Measurements from ENCODE around the gene TARS3.

TARS3 gene

GRCh38 chr15:101675796-101676582 is 48.3 kb downstream of the TARS3 start:
- peak overlapping the region; percentile 90 for H3K27ac ChIP-seq
- H3K36me3 ChIP-seq (replicated peaks), result no peaks in the 10 kb centered on the region
- in situ Hi-C loops (cut with HindIII; ENCODE audit: low pct_ligation_motif_present, low sequenced_read_pairs), result no loop called here
- no peaks in the 10 kb centered on the region for H3K27me3 ChIP-seq (replicated peaks)
- peak; percentile 85 for DNase-seq
- TF ChIP-seq, protein P1, sequence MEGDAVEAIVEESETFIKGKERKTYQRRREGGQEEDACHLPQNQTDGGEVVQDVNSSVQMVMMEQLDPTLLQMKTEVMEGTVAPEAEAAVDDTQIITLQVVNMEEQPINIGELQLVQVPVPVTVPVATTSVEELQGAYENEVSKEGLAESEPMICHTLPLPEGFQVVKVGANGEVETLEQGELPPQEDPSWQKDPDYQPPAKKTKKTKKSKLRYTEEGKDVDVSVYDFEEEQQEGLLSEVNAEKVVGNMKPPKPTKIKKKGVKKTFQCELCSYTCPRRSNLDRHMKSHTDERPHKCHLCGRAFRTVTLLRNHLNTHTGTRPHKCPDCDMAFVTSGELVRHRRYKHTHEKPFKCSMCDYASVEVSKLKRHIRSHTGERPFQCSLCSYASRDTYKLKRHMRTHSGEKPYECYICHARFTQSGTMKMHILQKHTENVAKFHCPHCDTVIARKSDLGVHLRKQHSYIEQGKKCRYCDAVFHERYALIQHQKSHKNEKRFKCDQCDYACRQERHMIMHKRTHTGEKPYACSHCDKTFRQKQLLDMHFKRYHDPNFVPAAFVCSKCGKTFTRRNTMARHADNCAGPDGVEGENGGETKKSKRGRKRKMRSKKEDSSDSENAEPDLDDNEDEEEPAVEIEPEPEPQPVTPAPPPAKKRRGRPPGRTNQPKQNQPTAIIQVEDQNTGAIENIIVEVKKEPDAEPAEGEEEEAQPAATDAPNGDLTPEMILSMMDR (IDR thresholded peaks at IDR 0.05; ENCODE audit: low read depth, low read length, missing control alignments), result no peak
- peak overlapping the region; percentile 45 for H3K4me3 ChIP-seq (ENCODE audit: low read depth, low read length)

DNA sequence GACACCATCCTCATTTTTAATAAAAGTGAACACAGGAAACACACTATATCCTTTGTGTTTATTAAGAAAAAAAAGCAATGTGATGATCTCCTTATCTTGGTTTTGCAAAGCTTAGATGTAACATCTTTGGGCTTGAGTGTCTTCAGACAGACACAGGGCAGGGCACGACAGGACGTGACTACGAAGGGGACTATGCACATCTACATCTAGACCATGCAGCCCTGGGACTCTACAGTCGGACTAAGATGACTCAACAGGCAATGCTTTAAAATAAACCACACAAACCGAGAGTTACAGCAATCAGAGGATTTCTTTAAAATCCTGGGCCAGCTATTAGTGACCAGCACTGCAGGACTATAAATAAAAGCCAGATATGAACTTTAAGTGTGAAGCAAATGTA is 49.3 kb downstream of the TARS3 start:
- Histone ChIP-seq H3K36me3 (replicated peaks) (no peaks in the 10 kb centered on the region), H3K27me3 (replicated peaks) (no peaks in the 10 kb centered on the region), H3K27ac (peak overlapping the region; percentile 90), H3K4me3 (ENCODE audit: low read depth, low read length) (no peak overlapping the region)
- TF ChIP-seq, protein P1 (IDR thresholded peaks at IDR 0.05; ENCODE audit: low read depth, low read length, missing control alignments), result no peak
- in situ Hi-C loops (cut with HindIII; ENCODE audit: low pct_ligation_motif_present, low sequenced_read_pairs), result no loop called here
- peak; percentile 95 for DNase-seq

- Histone ChIP-seq H3K27ac (no peak overlapping the region), H3K4me3 (ENCODE audit: low read depth, low read length) (no peak overlapping the region), H3K27me3 (replicated peaks) (no peaks in the 10 kb centered on the region), H3K36me3 (replicated peaks) (no peaks in the 10 kb centered on the region)
- DNase-seq, result no peak
- in situ Hi-C loops (cut with HindIII; ENCODE audit: low pct_ligation_motif_present, low sequenced_read_pairs), result no loop called here
- TF ChIP-seq, protein P1 (IDR thresholded peaks at IDR 0.05; ENCODE audit: low read depth, low read length, missing control alignments), result no peak
These were observed 52.0 kb downstream of the TARS3 start for GRCh38 chr15:101672298-101672697.

DNA sequence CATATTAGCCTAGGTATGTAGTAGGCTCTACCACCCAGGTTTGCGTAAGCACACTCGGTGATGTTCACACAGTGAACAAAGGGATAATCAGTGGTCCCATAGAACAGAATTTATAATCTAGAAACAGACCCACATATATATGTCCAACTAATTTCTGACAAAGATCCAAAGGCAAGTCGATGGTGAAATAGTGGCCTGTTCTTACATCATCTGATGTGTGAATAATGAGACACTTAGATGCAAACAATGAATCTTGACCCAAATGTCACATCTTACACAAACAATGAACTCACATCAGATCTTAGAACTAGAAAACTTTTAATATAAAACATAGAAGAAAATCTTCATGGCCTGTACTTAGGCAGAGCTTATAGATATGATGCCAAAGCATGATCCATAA is 54.5 kb downstream of the TARS3 start:
- Histone ChIP-seq H3K36me3 (replicated peaks) (no peaks in the 10 kb centered on the region), H3K27me3 (replicated peaks) (no peaks in the 10 kb centered on the region), H3K4me3 (ENCODE audit: low read depth, low read length) (no peak overlapping the region), H3K27ac (no peak overlapping the region)
- TF ChIP-seq, protein P1 (IDR thresholded peaks at IDR 0.05; ENCODE audit: low read depth, low read length, missing control alignments), result no peak
- DNase-seq, result no peak
- in situ Hi-C loops (cut with HindIII; ENCODE audit: low pct_ligation_motif_present, low sequenced_read_pairs), result no loop called here

- no peak for DNase-seq
- in situ Hi-C loops (cut with HindIII; ENCODE audit: low pct_ligation_motif_present, low sequenced_read_pairs), result no loop called here
- no peaks in the 10 kb centered on the region for H3K36me3 ChIP-seq (replicated peaks)
- no peaks in the 10 kb centered on the region for H3K27me3 ChIP-seq (replicated peaks)
- no peak overlapping the region for H3K4me3 ChIP-seq (ENCODE audit: low read depth, low read length)
- TF ChIP-seq, protein P1 (IDR thresholded peaks at IDR 0.05; ENCODE audit: low read depth, low read length, missing control alignments), result no peak
- H3K27ac ChIP-seq, result no peak overlapping the region
These were observed 56.4 kb downstream of the TARS3 start for GRCh38 chr15:101667881-101668280.
